Epithelial cell of esophagus (primary cell): ENCODE measurements around the gene SORCS1.

Source experiments
- DNase-seq: peaks from one replicate; pipeline ENCODE4 v3.0.0; 2010; ENCODE audit warnings: low read depth
- H3K4me3 ChIP-seq: 2 replicates; pipeline ENCODE4 v1.5.1; 2011; ENCODE audit warnings: mild to moderate bottlenecking, low read length, control low read depth
- TF ChIP-seq, protein P1 (sequence below): IDR thresholded peaks from 2 replicates; pipeline ENCODE4 v1.5.1; 2011; ENCODE audit warnings: low read depth, mild to moderate bottlenecking, low read length, control low read depth, inconsistent platforms; ENCODE audit not compliant: insufficient read depth; ENCODE audit errors: missing control alignments

SORCS1 gene

DNA sequence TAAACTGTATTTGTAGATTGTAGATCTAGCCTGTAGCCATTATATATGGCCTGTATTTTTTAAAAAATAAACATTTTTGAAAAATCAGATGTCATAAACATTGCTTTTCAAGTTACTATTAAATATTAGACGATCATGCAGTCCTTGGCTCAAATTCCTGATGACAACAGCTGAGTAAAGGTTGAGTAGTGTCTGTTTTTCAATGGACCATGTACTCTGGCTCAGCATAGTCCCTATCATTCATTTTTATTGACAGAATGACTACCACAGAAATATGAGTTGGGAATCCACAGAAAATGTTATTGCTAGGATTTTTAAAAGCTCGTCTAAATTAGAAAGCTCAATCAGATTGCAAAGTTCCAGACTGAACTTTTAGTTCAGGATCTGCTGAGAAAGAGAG lies 145.4 kb downstream of the SORCS1 start:
- no peak for DNase-seq
- TF ChIP-seq, protein P1, sequence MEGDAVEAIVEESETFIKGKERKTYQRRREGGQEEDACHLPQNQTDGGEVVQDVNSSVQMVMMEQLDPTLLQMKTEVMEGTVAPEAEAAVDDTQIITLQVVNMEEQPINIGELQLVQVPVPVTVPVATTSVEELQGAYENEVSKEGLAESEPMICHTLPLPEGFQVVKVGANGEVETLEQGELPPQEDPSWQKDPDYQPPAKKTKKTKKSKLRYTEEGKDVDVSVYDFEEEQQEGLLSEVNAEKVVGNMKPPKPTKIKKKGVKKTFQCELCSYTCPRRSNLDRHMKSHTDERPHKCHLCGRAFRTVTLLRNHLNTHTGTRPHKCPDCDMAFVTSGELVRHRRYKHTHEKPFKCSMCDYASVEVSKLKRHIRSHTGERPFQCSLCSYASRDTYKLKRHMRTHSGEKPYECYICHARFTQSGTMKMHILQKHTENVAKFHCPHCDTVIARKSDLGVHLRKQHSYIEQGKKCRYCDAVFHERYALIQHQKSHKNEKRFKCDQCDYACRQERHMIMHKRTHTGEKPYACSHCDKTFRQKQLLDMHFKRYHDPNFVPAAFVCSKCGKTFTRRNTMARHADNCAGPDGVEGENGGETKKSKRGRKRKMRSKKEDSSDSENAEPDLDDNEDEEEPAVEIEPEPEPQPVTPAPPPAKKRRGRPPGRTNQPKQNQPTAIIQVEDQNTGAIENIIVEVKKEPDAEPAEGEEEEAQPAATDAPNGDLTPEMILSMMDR: no peak
- H3K4me3 ChIP-seq: no peak overlapping the region

DNA sequence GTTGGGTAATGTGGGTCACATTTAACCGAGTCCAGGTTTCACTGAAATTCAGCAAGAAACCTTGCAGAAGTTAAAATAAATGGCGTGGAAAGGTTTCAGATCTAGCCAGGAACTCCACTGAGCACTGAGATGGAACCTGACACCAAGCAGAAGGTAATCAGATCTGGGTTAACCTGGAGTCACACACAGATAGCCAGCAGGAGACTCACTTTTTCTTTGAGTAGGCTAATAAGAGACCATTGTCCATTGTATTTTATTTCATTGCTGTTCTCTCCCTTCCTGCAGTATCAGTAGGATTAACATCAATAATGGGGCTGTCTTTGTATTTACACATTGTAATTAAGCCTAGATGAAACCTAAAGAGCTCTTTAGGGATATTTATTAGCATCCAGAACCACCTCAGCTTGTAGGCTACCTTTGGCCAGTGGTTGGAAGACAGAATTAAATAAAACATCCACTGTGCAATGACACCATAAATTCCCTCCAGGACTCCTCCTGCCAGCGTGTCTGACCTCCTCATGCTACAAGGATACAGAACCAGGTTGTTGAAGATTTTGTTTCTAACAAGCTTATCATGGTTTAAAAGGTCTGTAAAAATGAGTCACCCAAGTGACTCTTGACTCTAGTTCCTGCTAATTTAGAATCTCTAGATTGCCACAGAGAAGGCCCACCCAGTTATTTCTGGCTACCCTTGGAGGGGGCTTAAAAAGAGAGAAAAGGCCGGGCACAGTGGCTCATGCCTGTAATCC lies 151.1 kb downstream of the SORCS1 start:
- no peak overlapping the region for H3K4me3 ChIP-seq
- TF ChIP-seq, protein P1: no peak
- no peak for DNase-seq

- H3K4me3 ChIP-seq: no peak overlapping the region
- no peak for DNase-seq
- TF ChIP-seq, protein P1: no peak
Observed at GRCh38 chr10:107011992-107012391, 152.5 kb downstream of the SORCS1 start.

GRCh38 chr10:107011105-107011504 lies 153.4 kb downstream of the SORCS1 start:
- TF ChIP-seq, protein P1: no peak
- no peak for DNase-seq
- H3K4me3 ChIP-seq: no peak overlapping the region

- DNase-seq: no peak
- TF ChIP-seq, protein P1: no peak
- H3K4me3 ChIP-seq: no peak overlapping the region
Observed at GRCh38 chr10:107010531-107010930, 154.0 kb downstream of the SORCS1 start.

- H3K4me3 ChIP-seq: no peak overlapping the region
- no peak for DNase-seq
- TF ChIP-seq, protein P1: no peak
Observed at GRCh38 chr10:107004362-107004761, 160.1 kb downstream of the SORCS1 start.

GRCh38 chr10:107002068-107002467 lies 162.4 kb downstream of the SORCS1 start:
- TF ChIP-seq, protein P1: no peak
- no peak overlapping the region for H3K4me3 ChIP-seq
- DNase-seq: no peak
